ENCODE results near the gene INO80D.
"Not testable (repeated sequence)": the region's sequence is repeated elsewhere in the genome, so short reads cannot be mapped to it uniquely, and the experiment has no call there.

Gene INO80D

GRCh38 chr2:206085742-206086445 lies at the start of gene INO80D:
Gene INO80D (minus strand): TSS chr2:206086174. CDS start chr2:206063016, 23,158 bp downstream.
- DNase-seq (ENCODE audit: low read depth in 2 of 2) = peak; percentile 70

GRCh38 chr2:206127656-206128055 lies 41.7 kb upstream of the INO80D start:
- DNase-seq (ENCODE audit: low read depth in 2 of 2) = no peak

GRCh38 chr2:206125901-206126300 lies 39.9 kb upstream of the INO80D start:
- DNase-seq (ENCODE audit: low read depth in 2 of 2) = no peak

GRCh38 chr2:206122569-206122968 lies 36.6 kb upstream of the INO80D start:
- DNase-seq (ENCODE audit: low read depth in 2 of 2) = not testable (repeated sequence)

GRCh38 chr2:206116278-206116677 lies 30.3 kb upstream of the INO80D start:
- no peak for DNase-seq (ENCODE audit: low read depth in 2 of 2)

GRCh38 chr2:206115026-206115578 lies 29.1 kb upstream of the INO80D start:
- no peak for DNase-seq (ENCODE audit: low read depth in 2 of 2)

- no peak for DNase-seq (ENCODE audit: low read depth in 2 of 2)
Measured at GRCh38 chr2:206112846-206113547, 27.0 kb upstream of the INO80D start.

GRCh38 chr2:206112108-206112507 lies 26.1 kb upstream of the INO80D start:
- no peak for DNase-seq (ENCODE audit: low read depth in 2 of 2)

- no peak for DNase-seq (ENCODE audit: low read depth in 2 of 2)
Measured at GRCh38 chr2:206108713-206109112, 22.7 kb upstream of the INO80D start.

- no peak for DNase-seq (ENCODE audit: low read depth in 2 of 2)
Measured at GRCh38 chr2:206105541-206105940, 19.6 kb upstream of the INO80D start.

GRCh38 chr2:206105038-206105437 lies 19.1 kb upstream of the INO80D start:
- DNase-seq (ENCODE audit: low read depth in 2 of 2) = no peak

- DNase-seq (ENCODE audit: low read depth in 2 of 2) = not testable (repeated sequence)
Measured at GRCh38 chr2:206098872-206099271, 12.9 kb upstream of the INO80D start.

- no peak for DNase-seq (ENCODE audit: low read depth in 2 of 2)
Measured at GRCh38 chr2:206098471-206098870, 12.5 kb upstream of the INO80D start.

GRCh38 chr2:206096876-206097275 lies 10.9 kb upstream of the INO80D start:
- DNase-seq (ENCODE audit: low read depth in 2 of 2) = no peak

GRCh38 chr2:206095536-206096332 lies 9.8 kb upstream of the INO80D start:
- no peak for DNase-seq (ENCODE audit: low read depth in 2 of 2)

- no peak for DNase-seq (ENCODE audit: low read depth in 2 of 2)
Measured at GRCh38 chr2:206092297-206092696, 6.3 kb upstream of the INO80D start.

GRCh38 chr2:206088248-206088647 lies 2.3 kb upstream of the INO80D start:
- DNase-seq (ENCODE audit: low read depth in 2 of 2) = no peak

GRCh38 chr2:206086716-206087350 lies 859 bp upstream of the INO80D start:
- no peak for DNase-seq (ENCODE audit: low read depth in 2 of 2)

- DNase-seq (ENCODE audit: low read depth in 2 of 2) = peak in 1 of 2 donors; percentile 12
Measured at GRCh38 chr2:206084870-206085741, 868 bp downstream of the INO80D start.

GRCh38 chr2:206084439-206084869 lies 1.5 kb downstream of the INO80D start:
- DNase-seq (ENCODE audit: low read depth in 2 of 2) = no peak
